GM12878 (cell line): ENCODE measurements around the gene C5orf15.

Experiments used
- EP300 ChIP-seq, 2 experiments: fragments of 150-350 bp in 1 of 2; IDR thresholded peaks; 2 replicates each; pipeline ENCODE4 v1.6.1; 2011 to 2012; ENCODE audit warnings: low read depth in 2 of 2, low read length in 2 of 2, borderline replicate concordance in 1 of 2, improper control_type of control experiment in 1 of 2, inconsistent platforms in 1 of 2; ENCODE audit not compliant: control insufficient read depth in 1 of 2
- HCFC1 ChIP-seq: fragments of 150-350 bp; IDR thresholded peaks from 2 replicates; pipeline ENCODE4 v1.6.1; 2014; ENCODE audit warnings: low read length
- POLR2A ChIP-seq: IDR thresholded peaks from 2 replicates; pipeline ENCODE4 v1.6.1; 2011; ENCODE audit warnings: low read depth, mild to moderate bottlenecking, low read length
- SIN3A ChIP-seq: IDR thresholded peaks from 2 replicates; pipeline ENCODE4 v1.6.1; 2012; ENCODE audit warnings: low read depth, low read length, improper control_type of control experiment
- TAF1 ChIP-seq: IDR thresholded peaks from 2 replicates; pipeline ENCODE4 v1.6.1; 2011; ENCODE audit warnings: mild to moderate bottlenecking, low read depth, low read length, borderline replicate concordance
- TF ChIP-seq, protein P1 (sequence below): fragments of 450-650 bp; IDR thresholded peaks from 2 replicates; pipeline ENCODE4 v1.6.1; 2014; ENCODE audit warnings: mild to moderate bottlenecking

DNA sequence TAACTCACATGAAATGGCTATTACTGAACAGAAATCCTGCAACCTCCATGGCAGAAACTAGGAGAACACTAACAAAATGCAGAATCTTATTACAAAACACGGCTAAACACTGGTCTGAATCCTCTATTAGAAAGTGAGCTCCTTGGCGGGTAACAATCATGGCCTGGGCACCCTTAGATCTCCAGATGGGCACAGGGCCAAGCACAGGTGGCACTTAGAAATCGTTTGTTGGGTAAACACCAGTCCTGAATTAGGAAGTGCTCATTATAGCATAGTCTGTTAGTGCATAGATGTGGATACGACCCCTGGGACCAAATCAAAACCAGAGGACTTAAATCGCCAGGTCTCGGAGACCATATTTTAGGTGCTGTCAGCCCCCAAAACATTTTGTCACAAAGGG, 22.0 kb upstream of the C5orf15 start:
- no peak for TF ChIP-seq HCFC1
- TF ChIP-seq EP300 (IDR thresholded peaks at IDR 0.05; ENCODE audit: borderline replicate concordance in 1 of 2, control insufficient read depth in 1 of 2, low read depth in 2 of 2, low read length in 2 of 2): no peak
- TF ChIP-seq, protein P1, sequence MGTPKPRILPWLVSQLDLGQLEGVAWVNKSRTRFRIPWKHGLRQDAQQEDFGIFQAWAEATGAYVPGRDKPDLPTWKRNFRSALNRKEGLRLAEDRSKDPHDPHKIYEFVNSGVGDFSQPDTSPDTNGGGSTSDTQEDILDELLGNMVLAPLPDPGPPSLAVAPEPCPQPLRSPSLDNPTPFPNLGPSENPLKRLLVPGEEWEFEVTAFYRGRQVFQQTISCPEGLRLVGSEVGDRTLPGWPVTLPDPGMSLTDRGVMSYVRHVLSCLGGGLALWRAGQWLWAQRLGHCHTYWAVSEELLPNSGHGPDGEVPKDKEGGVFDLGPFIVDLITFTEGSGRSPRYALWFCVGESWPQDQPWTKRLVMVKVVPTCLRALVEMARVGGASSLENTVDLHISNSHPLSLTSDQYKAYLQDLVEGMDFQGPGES: no peak
- no peak for TF ChIP-seq SIN3A
- no peak for TF ChIP-seq POLR2A
- no peak for TF ChIP-seq TAF1
